Raji (cell line): ENCODE measurements around the gene MLKL.

Experiments used
- POLR2A ChIP-seq: IDR thresholded peaks from 2 replicates; pipeline ENCODE4 v1.6.1; 2011; ENCODE audit warnings: low read depth, low read length, control low read depth; ENCODE audit not compliant: insufficient read depth

Gene MLKL

GRCh38 chr16:74720579-74720978, 19.9 kb upstream of the MLKL start:
- no peak for TF ChIP-seq POLR2A

- no peak for TF ChIP-seq POLR2A
Measured at GRCh38 chr16:74718741-74719610, 18.3 kb upstream of the MLKL start.

GRCh38 chr16:74718140-74718539, 17.5 kb upstream of the MLKL start:
- no peak for TF ChIP-seq POLR2A

GRCh38 chr16:74717367-74717766, 16.7 kb upstream of the MLKL start:
- TF ChIP-seq POLR2A = no peak

- TF ChIP-seq POLR2A = no peak
Measured at GRCh38 chr16:74716355-74716754, 15.7 kb upstream of the MLKL start.

- no peak for TF ChIP-seq POLR2A
Measured at GRCh38 chr16:74713876-74714275, 13.2 kb upstream of the MLKL start.

- no peak for TF ChIP-seq POLR2A
Measured at GRCh38 chr16:74713325-74713724, 12.7 kb upstream of the MLKL start.

- no peak for TF ChIP-seq POLR2A
Measured at GRCh38 chr16:74711938-74712337, 11.3 kb upstream of the MLKL start.

- TF ChIP-seq POLR2A = no peak
Measured at GRCh38 chr16:74710401-74710800, 9.7 kb upstream of the MLKL start.

- no peak for TF ChIP-seq POLR2A
Measured at GRCh38 chr16:74709441-74709877, 8.8 kb upstream of the MLKL start.

- no peak for TF ChIP-seq POLR2A
Measured at GRCh38 chr16:74700116-74700437, 585 bp downstream of the MLKL start.

GRCh38 chr16:74699666-74700065, 996 bp downstream of the MLKL start:
- TF ChIP-seq POLR2A = no peak

- TF ChIP-seq POLR2A = no peak
Measured at GRCh38 chr16:74698222-74698621, 2.4 kb downstream of the MLKL start.

GRCh38 chr16:74695450-74696422, 4.9 kb downstream of the MLKL start:
- TF ChIP-seq POLR2A = peak; percentile 51

- no peak for TF ChIP-seq POLR2A
Measured at GRCh38 chr16:74691093-74691855, 9.4 kb downstream of the MLKL start.
